GM15510 (cell line): ENCODE results near the gene CD6.
A peak's percentile ranks its signal among the peaks of the same experiment; 100 is the strongest.

Source experiments
- POLR2A ChIP-seq: IDR thresholded peaks from 3 replicates; pipeline ENCODE4 v1.6.1; 2011; ENCODE audit warnings: borderline replicate concordance; ENCODE audit not compliant: insufficient read length; ENCODE audit errors: extremely low read depth

CD6 gene

DNA sequence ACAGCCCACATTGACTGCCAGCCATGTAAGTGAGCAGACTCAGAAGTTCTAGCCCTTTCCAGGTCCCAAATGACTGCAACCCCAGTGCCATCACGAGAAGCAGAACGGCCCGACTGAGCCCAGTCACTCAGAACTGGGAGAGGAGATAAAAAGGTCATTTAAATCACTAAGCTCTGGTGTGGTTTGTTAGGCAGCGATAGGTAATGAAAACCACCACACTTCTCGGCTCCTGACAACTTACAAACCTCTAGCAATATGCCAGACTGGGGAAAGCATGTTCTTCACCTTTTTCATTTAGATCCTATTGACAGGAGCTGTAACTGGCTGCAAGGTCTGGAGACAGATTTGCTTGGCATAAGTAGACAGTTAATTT, 26.2 kb upstream of the CD6 start:
- TF ChIP-seq POLR2A: no peak

DNA sequence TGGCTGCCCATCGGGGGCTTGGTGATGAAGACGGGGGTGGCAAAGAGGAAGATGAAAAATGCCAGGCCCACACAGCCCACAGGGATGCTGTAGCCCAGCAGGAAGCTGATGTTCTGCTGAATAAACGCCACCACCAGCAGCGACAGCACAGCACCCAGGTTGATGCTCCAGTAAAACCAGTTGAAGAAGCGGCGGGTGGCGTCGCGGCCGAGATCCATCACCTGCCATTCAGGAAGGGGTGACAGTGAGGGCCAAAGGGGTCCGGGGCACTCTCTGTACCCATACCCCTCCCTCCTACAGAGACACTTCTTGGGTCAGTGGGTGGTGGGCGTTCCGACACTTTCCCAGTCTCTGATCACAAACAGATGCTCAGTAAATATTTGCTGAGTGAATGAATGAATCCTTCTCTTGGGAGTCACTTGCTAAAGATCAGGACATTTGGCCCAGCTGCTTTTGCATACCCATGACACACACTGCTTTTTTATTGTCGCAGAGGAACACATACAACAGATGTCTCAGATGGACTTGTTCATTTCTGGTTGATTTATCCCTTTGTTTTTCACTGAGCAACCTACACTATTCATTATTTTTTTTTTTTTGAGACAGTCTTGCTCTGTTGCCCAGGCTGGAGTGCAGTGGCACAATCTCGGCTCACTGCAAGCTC, 24.7 kb upstream of the CD6 start:
- no peak for TF ChIP-seq POLR2A

DNA sequence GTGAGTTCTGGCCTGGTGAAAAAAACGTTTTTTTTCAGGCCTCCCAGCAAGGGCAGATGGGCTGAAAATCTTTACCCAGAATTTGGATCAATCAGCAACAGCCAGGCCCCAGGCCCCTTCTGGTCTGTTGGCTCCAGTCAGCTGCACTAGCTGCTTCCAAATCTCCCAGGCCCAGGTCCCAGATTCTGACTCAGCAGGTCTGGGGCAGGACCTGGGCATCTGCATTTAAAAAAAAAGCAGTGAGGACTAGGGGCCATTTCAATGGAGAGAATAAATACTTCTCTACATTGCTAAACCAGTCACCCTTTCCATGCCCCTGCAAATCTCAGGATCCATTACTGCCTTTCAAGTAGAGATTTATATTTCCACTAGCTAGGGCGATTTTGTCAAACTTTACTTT, 23.8 kb upstream of the CD6 start:
- TF ChIP-seq POLR2A: no peak

DNA sequence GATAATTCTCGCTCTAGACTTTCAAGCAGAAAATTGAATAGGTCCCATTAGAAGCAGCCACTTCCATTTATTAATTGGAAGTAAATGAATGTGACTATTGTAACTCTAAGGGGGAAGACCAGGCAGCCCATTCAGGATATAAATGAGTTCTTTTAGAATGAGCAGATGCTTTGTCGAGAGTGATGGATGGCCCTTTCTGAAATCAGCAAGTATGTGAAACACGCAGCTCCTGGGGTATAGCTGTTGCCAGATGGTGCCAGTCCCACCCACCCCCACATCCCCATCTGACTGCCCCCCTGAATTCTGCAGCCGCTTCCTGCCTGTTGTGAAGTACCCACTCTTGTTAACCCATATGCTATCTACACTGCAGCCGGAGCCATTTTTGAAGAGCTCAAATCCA, 23.2 kb upstream of the CD6 start:
- no peak for TF ChIP-seq POLR2A

DNA sequence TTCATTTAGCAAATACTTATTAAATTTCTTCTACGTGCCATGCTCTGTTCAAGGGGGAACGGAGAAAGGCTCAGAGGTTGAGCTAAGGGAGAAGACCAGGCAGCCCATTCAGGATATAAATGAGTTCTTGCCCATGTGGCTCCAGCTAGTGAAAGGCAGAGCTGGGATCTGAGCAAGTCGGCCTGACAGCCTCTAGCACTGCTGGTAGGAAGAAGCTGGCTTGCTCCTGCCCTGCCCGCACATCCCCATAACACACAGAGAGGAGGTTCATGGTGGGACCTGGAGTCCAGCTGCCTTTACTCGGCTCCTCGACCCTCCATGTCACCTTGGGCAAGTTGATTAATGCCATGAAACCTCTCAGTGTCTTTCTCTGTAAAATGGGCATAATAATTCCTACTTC, 21.5 kb upstream of the CD6 start:
- TF ChIP-seq POLR2A: no peak

DNA sequence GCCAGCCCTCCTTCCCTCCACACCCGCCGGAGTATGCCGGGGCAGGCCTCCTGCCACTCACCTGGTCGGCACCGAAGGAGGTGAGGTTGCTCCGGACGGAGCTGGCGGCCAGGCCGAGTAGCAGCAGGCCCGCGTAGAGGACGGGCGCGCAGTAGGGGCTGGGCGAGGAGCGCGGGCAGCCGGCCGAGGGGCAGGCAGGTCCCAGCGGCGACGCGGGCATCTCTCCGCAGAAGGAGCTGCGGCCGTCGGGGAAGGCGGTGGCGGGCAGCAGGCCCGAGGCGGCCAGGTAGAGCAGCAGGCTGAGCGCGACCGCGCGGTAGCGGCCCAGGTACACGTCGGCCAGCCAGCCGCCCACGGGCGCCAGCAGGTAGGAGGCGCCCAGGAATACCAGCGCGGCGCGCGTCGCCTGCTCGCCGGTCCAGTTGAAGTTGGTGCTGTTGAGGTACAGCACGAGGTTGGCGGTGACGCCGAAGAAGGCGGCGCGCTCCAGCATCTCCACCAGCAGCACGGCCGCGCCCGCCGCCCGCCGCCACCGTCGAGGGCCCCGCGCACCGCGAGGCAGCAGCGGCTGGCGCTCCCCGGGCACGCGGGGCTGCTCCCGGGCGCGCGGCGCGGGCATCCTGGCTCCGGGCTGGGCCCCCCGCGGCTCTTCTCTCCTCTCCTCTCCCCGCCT, 20.4 kb upstream of the CD6 start:
- TF ChIP-seq POLR2A: peak; percentile 53

DNA sequence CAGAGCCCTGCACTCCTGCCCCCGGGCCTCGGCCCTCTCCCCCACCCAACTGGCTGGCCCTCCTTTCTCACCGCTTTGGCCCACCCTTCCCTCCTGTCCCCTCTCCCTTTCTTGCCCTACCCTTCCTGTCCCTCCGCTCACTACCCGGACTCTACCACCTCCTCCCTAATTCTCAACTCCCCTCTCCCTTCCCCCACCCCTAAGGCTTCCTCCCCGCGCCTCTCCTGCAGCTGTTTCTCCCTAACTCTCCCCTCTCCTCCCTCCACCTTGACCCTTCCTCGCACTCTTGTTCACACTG, 19.9 kb upstream of the CD6 start:
- TF ChIP-seq POLR2A: no peak

DNA sequence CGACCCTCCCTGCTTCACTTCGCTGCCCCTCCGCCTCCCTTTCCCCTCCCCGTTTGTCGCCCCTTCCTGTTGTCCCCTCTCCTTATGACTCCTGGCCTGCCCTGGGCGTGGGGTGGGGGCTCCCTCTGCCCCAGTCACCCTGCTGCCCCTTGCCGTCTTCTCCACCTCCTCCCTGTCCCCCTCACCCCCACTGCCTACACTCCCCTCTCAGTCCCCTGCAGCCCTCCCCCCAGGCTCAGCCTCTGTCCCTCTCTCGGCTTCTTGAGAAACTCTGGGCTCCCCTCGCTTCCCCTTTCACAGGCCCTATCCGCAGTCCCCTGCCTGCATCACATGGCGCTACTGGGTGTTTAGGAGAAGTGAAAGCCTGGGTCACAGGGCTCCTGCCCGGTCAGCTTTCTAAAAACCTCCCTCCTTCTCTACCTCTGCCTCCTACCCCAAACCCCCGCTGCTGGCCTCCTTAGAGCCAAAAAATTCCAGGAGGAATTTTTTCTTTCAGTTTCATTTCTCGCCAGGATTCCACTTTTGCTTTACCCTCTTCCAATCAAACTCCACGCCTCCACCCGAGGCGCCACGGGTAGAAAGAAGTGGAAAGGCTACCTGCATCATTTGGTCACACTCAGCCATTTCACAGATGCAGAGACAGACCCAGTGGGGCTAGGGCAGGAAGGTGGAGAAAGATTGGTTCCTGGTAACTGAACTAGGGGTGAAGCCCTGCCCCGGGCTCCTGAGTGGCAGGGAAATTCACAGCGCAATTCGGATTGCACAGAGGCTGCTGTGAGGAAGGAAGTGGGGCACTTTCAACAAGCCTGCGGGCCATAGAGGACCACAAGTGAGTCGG, 19.4 kb upstream of the CD6 start, which contains the start of gene SLC15A3:
SLC15A3 (minus strand) TSS at position 273 of the 838 bp plus-strand sequence. CDS start 625 bp downstream, outside the sequence.
- peak; percentile 48 for TF ChIP-seq POLR2A

DNA sequence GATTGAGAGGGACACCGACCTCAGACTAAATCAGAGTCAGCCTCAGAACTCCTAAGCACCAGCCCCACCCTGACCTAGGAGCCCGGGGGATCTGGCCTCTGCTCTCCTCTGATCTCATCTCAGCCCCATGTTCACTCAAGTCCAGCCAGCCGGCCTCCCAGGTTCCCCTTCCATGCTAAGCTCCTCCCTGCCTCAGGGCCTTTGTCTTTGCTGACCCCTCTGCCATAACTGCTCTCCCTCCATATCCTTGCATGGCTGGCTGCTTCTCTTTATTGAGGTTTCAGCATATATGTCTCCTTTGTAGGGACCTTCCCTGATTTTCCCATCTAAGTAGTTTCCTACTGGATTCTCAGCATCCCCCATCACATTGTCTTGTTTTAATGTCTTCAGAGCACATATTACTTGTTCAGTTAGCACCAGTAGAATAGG, 18.7 kb upstream of the CD6 start:
- TF ChIP-seq POLR2A: peak; percentile 16

DNA sequence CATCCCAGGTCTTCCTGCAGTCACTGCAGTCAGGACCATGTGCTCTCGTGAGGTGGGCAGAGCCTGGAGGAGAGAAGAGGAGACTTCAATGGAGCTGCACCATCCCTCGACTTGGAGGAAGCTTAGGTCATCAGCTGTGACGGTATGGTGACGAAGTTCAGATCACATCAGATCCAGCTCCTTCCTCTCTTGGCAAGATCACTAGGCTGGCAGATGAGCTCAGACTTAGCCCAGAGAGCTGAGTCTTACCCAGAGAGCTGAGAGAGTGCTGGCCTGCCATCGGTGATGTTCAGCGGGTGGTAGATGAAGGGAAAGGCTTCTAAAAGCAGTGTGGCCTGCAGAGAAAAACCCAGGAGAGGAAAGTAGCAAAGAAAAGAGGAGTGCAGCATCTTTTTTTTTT, 17.7 kb upstream of the CD6 start:
- no peak for TF ChIP-seq POLR2A

DNA sequence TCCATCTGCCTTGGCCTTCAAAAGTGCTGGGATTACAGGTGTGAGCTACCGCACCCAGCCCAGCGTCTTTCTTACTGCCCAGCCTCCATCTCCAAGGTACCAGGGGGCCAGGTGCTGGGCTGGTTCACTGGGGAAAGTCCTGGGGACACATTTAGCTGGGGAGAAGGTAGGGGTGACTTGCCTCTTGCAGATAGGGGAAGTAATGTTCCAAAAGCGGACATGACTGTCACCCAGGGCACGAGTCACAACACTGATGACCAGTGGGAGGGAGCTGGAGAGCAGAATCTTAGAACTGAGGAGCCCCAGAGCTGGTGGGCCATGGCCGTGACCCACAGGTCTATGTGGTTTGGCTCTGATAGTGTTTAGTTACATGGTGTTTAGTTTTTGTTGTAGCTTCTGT, 17.1 kb upstream of the CD6 start:
- TF ChIP-seq POLR2A: no peak

DNA sequence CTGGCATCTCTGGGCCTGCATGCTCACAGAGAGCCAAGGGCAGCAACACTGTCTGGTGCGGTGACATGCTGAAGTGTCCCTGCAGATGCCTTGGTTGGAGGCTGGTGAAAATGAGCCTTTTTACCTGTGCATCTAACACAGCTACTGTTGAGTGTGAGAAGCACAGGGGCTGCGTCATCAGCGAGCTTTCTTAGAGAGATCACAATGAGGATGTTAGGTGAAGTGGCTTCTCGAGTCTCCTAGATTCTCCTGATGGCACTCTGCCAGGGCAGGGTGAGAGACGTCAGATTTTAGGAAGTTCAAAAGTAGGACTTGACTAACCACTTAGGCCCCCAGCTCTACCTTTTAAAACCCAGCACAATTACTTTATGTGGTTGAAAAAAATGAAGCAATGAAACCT, 15.9 kb upstream of the CD6 start:
- no peak for TF ChIP-seq POLR2A

DNA sequence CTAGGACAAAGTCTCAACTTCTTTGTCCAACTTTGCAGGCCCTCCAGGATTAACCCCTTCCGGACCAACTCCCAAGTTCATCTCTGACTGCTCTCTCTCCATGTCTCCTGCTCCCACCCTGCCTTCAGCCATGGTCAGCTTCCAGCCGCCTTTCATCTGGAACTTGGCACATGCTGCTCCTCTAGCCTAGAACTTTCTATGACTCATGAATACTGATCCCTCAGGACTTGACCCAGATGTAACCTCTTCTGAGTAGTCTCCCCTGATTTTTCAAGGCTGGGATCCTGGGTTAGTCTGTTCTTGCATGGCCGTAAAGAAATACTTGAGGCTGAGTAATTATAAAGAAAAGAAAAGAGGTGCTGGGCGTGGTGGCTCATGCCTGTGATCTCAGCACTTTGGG, 14.3 kb upstream of the CD6 start:
- TF ChIP-seq POLR2A: no peak

DNA sequence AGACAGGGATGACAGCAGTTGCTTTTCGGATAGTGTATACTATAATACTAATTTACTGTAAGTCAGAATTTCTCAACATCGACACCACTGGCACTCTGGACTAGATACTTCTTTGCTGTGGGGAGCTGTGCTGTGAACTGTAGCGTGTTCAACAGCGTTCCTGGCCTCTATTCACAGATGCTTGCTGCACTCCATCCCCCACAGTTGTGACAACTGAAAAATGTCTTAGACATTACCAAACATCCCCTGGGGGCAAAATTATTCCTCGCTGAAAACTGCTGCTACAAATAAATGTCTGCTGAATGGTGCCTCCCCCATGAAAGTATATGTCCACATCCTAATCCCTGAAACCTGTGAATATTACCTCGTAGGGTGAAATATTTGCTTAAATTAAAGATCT, 12.0 kb upstream of the CD6 start:
- TF ChIP-seq POLR2A: no peak

DNA sequence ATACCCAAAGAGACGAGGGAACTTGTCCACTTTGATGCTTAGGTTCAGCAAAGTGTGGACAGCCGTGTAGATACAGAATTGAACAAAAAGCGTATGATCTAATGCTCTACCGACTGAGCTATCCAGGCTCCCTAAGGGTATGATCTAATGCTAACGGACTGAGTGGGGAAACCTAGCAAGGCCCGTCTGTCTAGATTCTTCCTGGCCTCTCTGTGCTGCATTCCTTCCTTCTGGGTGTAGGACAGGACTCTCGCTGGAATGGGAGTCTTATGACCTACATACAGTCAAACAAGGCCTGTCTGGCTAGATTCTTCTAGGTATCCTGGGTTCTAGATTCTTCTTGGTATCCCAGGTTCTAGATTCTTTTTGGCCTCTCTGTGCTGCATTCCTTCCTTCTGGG, 11.1 kb upstream of the CD6 start:
- TF ChIP-seq POLR2A: no peak

DNA sequence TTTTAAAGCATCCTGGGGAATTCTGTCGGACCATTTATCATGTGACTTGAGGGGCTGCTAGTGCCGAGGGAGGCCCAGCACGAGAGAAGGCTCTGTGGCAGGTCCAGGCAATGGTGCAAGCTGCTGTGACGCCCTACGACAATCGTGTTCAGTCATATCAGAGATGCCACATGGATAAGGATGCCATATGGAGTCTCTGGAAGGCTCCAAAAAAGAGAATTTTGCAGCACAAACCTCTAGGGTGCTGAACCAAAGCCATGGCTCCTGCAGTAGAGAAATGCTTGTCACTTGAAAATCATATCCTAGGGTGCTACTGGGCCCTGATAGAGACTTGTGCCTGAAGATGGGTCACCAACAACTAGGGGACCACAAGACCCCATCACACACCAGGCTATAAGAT, 6.7 kb upstream of the CD6 start:
- no peak for TF ChIP-seq POLR2A
